Thoracic aorta (tissue), 2 donors: ENCODE measurements around the gene SPNS3. TPM values are rescaled to one million over a fixed set of nuclear protein-coding genes. Genes with fewer than 3 reads are reported as not detected.
A peak's percentile ranks its signal among the peaks of the same experiment; 100 is the strongest.

Experiments
- ATAC-seq: fragments of 150-250 bp; one replicate; pipeline ENCODE4 v1.8.0; 2017; ENCODE audit warnings: low read depth; ENCODE audit not compliant: insufficient number of reproducible peaks, low FRiP score
- DNase-seq: peaks from one replicate; pipeline ENCODE4 v3.0.0-alpha.2; 2020; ENCODE audit warnings: low spot score
- H3K27ac ChIP-seq, 2 donors: fragments of 200-600 bp; sonication (generic); 1 replicate in 1 of 2; 2 replicates in 1 of 2; pipeline ENCODE4 v1.5.1; 2016; ENCODE audit warnings: mild to moderate bottlenecking in 2 of 2, moderate library complexity in 2 of 2
- H3K27me3 ChIP-seq: fragments of 200-600 bp; sonication (generic); replicated peaks from 2 replicates; pipeline ENCODE4 v1.6.0; 2016; ENCODE audit warnings: mild to moderate bottlenecking; ENCODE audit not compliant: insufficient read depth
- H3K36me3 ChIP-seq: fragments of 200-600 bp; sonication (generic); one replicate; pipeline ENCODE4 v1.5.1; 2016
- H3K4me1 ChIP-seq, 2 donors: fragments of 200-600 bp; sonication (generic); 1 replicate in 1 of 2; 2 replicates in 1 of 2; pipeline versions ENCODE4 v1.5.1 to v1.6.0; 2016; ENCODE audit warnings: low read depth in 2 of 2, mild to moderate bottlenecking in 1 of 2; ENCODE audit not compliant: control insufficient read depth in 1 of 2
- H3K4me3 ChIP-seq: fragments of 200-600 bp; sonication (generic); 2 replicates; pipeline ENCODE4 v1.5.1; 2016; ENCODE audit warnings: mild to moderate bottlenecking
- H3K9me3 ChIP-seq: fragments of 200-600 bp; sonication (generic); 2 replicates; pipeline ENCODE4 v1.5.1; 2016
- total RNA-seq, 2 donors: library from RNA; depleted of rRNA; stranded (reverse); fragments of >200 nt; gene quantifications; one replicate each; pipeline versions ENCODE4 v1.1.0 to v1.2.3, GENCODE V29; 2016
- TF ChIP-seq, protein P1 (sequence below): fragments of 200-600 bp; sonication (generic); IDR thresholded peaks from one replicate; pipeline ENCODE4 v1.5.1; 2019; ENCODE audit warnings: antibody characterized with exemption

SPNS3 gene
- total RNA-seq, 2 donors from 2014 or later: 1.9 TPM; not detected in 1

DNA sequence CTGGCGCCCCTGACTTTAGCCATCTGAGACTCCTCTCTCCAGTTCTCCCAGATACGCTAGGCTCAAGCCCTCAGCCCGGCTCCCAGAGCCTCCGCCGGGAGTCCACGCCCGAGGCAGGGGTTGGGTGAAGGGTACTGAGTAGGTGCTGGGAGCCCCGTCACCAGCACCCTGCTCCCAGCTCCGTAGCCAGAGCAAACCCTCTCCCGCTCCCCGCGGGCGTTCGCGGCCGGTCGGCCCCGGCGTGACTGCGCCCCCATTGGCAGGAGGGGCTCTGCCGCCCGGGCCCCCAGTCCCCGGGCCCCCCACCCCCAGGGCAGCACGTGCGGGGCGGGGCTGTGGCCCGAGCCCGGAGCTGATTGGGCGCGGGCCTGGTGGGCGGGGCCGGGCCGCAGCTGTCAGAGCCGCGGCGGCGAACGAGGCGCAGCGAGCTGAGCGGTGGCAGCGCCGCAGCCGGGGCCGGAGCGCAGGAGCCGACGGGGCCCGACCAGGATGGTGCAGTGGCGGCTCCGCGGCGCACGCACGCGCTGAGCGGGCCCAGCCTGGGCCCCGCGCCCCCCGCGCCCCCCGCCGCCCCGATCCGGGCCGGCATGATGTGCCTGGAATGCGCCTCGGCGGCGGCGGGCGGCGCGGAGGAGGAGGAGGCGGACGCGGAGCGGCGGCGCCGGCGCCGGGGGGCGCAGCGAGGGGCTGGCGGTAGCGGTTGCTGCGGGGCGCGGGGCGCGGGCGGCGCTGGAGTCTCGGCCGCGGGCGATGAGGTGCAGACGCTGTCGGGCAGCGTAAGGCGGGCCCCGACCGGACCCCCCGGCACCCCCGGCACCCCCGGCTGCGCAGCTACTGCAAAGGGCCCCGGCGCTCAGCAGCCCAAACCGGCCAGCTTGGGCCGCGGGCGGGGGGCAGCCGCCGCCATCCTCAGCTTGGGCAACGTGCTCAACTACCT is 65.0 kb downstream of the SPNS3 start, which contains the start of gene SPNS2:
Gene SPNS2 (plus strand): TSS at position 421 of the 937 bp plus-strand sequence. CDS start 167 bp downstream, at position 588.
- H3K36me3 ChIP-seq: no peaks in the 10 kb centered on the region
- H3K9me3 ChIP-seq: no peaks in the 10 kb centered on the region
- ATAC-seq: peak; percentile 52
- no peak for DNase-seq
- TF ChIP-seq, protein P1, sequence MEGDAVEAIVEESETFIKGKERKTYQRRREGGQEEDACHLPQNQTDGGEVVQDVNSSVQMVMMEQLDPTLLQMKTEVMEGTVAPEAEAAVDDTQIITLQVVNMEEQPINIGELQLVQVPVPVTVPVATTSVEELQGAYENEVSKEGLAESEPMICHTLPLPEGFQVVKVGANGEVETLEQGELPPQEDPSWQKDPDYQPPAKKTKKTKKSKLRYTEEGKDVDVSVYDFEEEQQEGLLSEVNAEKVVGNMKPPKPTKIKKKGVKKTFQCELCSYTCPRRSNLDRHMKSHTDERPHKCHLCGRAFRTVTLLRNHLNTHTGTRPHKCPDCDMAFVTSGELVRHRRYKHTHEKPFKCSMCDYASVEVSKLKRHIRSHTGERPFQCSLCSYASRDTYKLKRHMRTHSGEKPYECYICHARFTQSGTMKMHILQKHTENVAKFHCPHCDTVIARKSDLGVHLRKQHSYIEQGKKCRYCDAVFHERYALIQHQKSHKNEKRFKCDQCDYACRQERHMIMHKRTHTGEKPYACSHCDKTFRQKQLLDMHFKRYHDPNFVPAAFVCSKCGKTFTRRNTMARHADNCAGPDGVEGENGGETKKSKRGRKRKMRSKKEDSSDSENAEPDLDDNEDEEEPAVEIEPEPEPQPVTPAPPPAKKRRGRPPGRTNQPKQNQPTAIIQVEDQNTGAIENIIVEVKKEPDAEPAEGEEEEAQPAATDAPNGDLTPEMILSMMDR: no peak
- no peaks in the 10 kb centered on the region for H3K27me3 ChIP-seq
- H3K4me1 ChIP-seq: peaks cover 23 to 35% of the 10 kb centered on the region in 2 donors
- peak within 1 kb of the TSS; percentile 71 for H3K4me3 ChIP-seq
- peak within 1 kb of the TSS; percentile 85 for H3K27ac ChIP-seq

DNA sequence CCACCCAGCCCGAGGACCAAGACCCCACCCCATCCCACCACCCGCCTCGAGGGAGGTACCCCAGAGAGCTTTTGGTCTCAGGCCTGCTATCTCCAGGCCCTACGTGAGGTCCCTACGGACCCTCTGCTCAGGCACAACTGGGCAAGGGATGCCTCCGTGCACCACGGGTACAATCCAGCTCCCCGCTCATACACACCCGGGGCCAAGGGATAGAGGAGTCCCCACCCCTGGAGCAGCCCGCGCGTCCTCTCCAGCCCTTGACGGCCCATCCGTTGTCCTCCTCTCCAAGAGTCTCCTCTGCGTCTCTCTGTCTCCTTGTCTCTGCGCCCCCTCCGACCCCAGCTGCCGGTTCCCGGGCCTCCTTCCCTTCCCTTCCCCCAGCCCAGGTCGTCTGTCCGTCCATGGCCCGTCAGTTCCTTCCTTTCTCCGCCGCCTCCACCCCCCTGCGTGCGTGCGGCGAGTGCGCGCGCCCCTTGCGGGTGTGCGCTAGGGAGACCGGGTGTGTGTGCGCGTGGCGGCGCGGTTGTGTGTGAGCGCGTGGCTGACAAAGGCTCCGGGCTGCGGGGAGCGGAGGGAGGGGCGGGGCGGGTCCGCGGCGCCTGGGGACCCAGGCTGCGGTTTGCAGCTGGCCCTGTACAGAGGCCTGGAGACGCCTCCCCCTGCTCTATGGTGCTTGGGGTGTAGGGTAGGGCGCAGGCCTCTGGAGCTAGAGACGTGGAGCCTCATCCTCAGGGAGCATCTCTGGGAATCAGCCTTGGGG is 65.9 kb downstream of the SPNS3 start:
- Histone ChIP-seq H3K9me3 (no peaks in the 10 kb centered on the region), H3K36me3 (no peaks in the 10 kb centered on the region), H3K4me1 (peaks cover 23 to 35% of the 10 kb centered on the region in 2 donors), H3K4me3 (peak overlapping the region; percentile 69), H3K27ac (no peak overlapping the region), H3K27me3 (no peaks in the 10 kb centered on the region)
- ATAC-seq: no peak
- TF ChIP-seq, protein P1: no peak
- DNase-seq: no peak

DNA sequence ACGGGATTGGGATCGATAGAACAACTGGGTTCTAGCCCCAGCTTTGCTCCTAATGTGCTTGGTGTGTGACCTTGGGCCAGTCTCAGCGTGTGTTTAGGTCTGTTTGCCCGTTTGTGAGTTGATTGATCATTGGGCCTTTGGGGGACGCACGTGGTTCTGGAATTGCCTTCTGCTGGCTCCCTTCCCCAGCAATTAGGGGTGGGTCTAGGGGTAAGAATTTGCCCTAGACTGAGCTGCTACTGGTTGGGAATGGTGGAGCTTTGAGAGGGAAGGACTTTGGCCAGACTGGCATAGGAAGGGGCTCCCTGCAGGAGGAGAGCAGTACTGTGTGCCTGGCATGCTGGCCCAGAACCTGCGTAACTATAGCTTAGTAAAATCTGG is 66.4 kb downstream of the SPNS3 start:
- ATAC-seq (no peak), DNase-seq (no peak)
- Histone ChIP-seq H3K27ac (no peak overlapping the region), H3K9me3 (no peaks in the 10 kb centered on the region), H3K27me3 (no peaks in the 10 kb centered on the region), H3K36me3 (no peaks in the 10 kb centered on the region), H3K4me3 (peak overlapping the region; percentile 69), H3K4me1 (peaks cover 23 to 35% of the 10 kb centered on the region in 2 donors)
- TF ChIP-seq, protein P1: no peak

DNA sequence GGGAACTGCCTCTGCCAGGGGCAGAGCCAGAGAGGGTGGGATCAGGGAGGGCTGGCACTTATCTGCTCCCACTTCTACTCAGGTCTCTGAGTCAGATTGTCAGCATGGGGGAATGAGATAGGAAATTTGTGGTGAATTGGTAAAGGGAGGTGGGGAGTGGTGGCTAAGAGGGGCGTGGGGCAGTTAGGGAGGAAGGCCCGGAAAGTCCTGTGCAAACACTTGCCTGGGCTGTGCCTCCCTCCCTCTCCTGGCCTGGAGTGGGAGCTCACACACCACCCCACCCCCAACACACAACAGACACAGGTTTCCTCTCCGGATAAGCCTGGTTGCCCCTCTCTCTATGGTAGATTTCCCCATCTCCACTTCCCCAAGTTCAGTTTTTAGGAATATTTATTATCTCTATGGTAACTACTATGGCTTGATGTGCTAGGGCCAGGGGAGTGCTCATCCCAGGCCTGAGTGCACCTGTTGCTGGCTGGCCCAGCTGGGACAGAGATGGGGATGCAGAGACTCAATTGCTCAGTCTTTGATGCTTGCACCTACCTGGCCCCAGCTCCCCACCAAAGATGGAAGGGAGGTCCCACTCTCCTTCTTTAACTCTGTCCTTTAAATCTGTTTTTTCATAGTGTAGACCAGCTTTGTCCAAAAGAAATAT is 67.7 kb downstream of the SPNS3 start:
- no peak overlapping the region for H3K27ac ChIP-seq
- no peaks in the 10 kb centered on the region for H3K36me3 ChIP-seq
- no peak overlapping the region for H3K4me3 ChIP-seq
- no peaks in the 10 kb centered on the region for H3K9me3 ChIP-seq
- DNase-seq (no peak), ATAC-seq (no peak)
- H3K27me3 ChIP-seq: no peaks in the 10 kb centered on the region
- peaks cover 23 to 35% of the 10 kb centered on the region in 2 donors for H3K4me1 ChIP-seq
- TF ChIP-seq, protein P1: no peak
